AG04449 (cell line): ENCODE measurements around the gene PKP4.

Experiments
- CTCF ChIA-PET: fragments of 350-600 bp; formaldehyde crosslinking; extraction: SDS; loops from one replicate; lab custom pipeline; 2021; ENCODE audit warnings: antibody characterized with exemption; lab: Yijun Ruan, JAX
- POLR2A ChIA-PET: fragments of 400-600, 350-600 bp; formaldehyde crosslinking; extraction: SDS; loops from one replicate; lab custom pipeline; 2020; ENCODE audit warnings: antibody characterized with exemption, inconsistent platforms; lab: Yijun Ruan, JAX
- DNase-seq: peaks from one replicate; pipeline ENCODE4 v3.0.0-alpha.2; 2010; ENCODE audit warnings: low read depth, low spot score
- H3K4me3 ChIP-seq: 2 replicates; pipeline ENCODE4 v1.5.1; 2011; ENCODE audit warnings: low read depth, mild to moderate bottlenecking, control low read depth, low read length
- CTCF ChIP-seq: IDR thresholded peaks from one replicate; pipeline ENCODE4 v1.5.1; 2011; ENCODE audit warnings: mild to moderate bottlenecking, moderate library complexity, low read length, control low read depth, inconsistent platforms; ENCODE audit not compliant: insufficient read depth; ENCODE audit errors: missing control alignments

The PKP4 gene

GRCh38 chr2:158458617-158458920 lies 1.8 kb downstream of the PKP4 start:
- ChIA-PET CTCF (interaction anchor here (0.7 to 3.3 kb wide), 7 partner anchors 10 to 296 kb away, joined by 3 to 20 read pairs (median 4); no protein-coding TSS in a partner anchor), POLR2A (interaction anchor here (1.0 kb wide), 2 partner anchors 44 to 186 kb away, joined by 3 to 4 read pairs; no protein-coding TSS in a partner anchor)

GRCh38 chr2:158459161-158460003 lies 2.6 kb downstream of the PKP4 start:
- ChIA-PET POLR2A (no interaction called here), CTCF (interaction anchor here (0.7 to 3.3 kb wide), 4 partner anchors 9 to 295 kb away, joined by 3 to 20 read pairs (median 7); no protein-coding TSS in a partner anchor)
- no peak for TF ChIP-seq CTCF
- H3K4me3 ChIP-seq: peak overlapping the region; percentile 82
- DNase-seq: no peak

More at GRCh38 chr2:158458617-158458920, 1.8 kb downstream of the PKP4 start:
- H3K4me3 ChIP-seq: peak overlapping the region; percentile 82
- TF ChIP-seq CTCF: no peak
- DNase-seq: no peak

- no peak for DNase-seq
- POLR2A ChIA-PET: no interaction called here
- TF ChIP-seq CTCF: peak; percentile 29
- CTCF ChIA-PET: no interaction called here
- H3K4me3 ChIP-seq: no peak overlapping the region
Measured at GRCh38 chr2:158460632-158461297, 4.0 kb downstream of the PKP4 start.

- TF ChIP-seq CTCF: no peak
- H3K4me3 ChIP-seq: no peak overlapping the region
- ChIA-PET CTCF (interaction anchor here (0.8 to 2.6 kb wide), 4 partner anchors 11 to 291 kb away, joined by 3 to 11 read pairs (median 8); no protein-coding TSS in a partner anchor), POLR2A (no interaction called here)
- DNase-seq: no peak
Measured at GRCh38 chr2:158463496-158464095, 6.8 kb downstream of the PKP4 start.

- no peak for DNase-seq
- TF ChIP-seq CTCF: peak; percentile 19
- CTCF ChIA-PET: interaction anchor here (0.8 to 1.1 kb wide), 2 partner anchors 281 to 289 kb away, joined by 3 read pairs; no protein-coding TSS in a partner anchor
- no peak overlapping the region for H3K4me3 ChIP-seq
- POLR2A ChIA-PET: interaction anchor here (1.2 kb wide), 1 partner anchor 8 kb away, joined by 3 read pairs; the partner anchor contains the start of gene PKP4
Measured at GRCh38 chr2:158464426-158465281, 7.9 kb downstream of the PKP4 start.
